ENCODE data around the gene HRAS. TPM values are rescaled to one million over a fixed set of nuclear protein-coding genes. Genes with fewer than 3 reads are reported as not detected.
A peak's percentile ranks its signal among the peaks of the same experiment; 100 is the strongest.

HRAS gene
- total and polyA plus RNA-seq, 10 of the 15 experiments (the other 5 are each of a cell fraction or from before 2014, with no cell fraction given): 2.8 to 72.4 (median 31.7) TPM

- TF ChIP-seq E4F1 (IDR thresholded peaks at IDR 0.05; ENCODE audit: borderline replicate concordance, partially characterized antibody): no peak
- no peak for TF ChIP-seq ZNF207 (IDR thresholded peaks at IDR 0.05; ENCODE audit: borderline replicate concordance)
- no peak for TF ChIP-seq ZNF622 (IDR thresholded peaks at IDR 0.05)
These were observed 35.9 kb downstream of the HRAS start (continued) for GRCh38 chr11:499201-500076.

- ChIA-PET RAD21 (ENCODE audit: unreplicated experiment) (no interaction called here), CTCF (no interaction called here), SMC1A (ENCODE audit: uncharacterized antibody, unreplicated experiment) (no interaction called here), POLR2A (interaction anchor here (0.6 kb wide), 1 partner anchor 157 kb away, joined by 3 read pairs; no protein-coding TSS in a partner anchor)
- no peak overlapping the region for H3K4me2 ChIP-seq (ENCODE audit: control insufficient read depth, insufficient read depth)
- FAIRE-seq (no peak), DNase-seq (ENCODE audit: low read depth, low spot score) (no peak), ATAC-seq (no peak)
- no peaks in the 10 kb centered on the region; the same call in 2 of the 3 replicates for H3K9me3 ChIP-seq (replicated peaks; ENCODE audit: control insufficient read depth, insufficient read depth, low read length)
- peaks cover 12% of the 10 kb centered on the region for H3K4me1 ChIP-seq (ENCODE audit: control insufficient read depth, insufficient read depth, low read length)
- 97% methylated on average over 38 of the region's 39 CpGs for WGBS (ENCODE audit: insufficient coverage, insufficient replicate concordance, low lambda C conversion rate, missing lambda C conversion rate)
- no peak overlapping the region for H2AFZ ChIP-seq (ENCODE audit: control insufficient read depth, low read depth, low read length)
- H3K4me3 ChIP-seq: no peak overlapping the region
- peaks cover 25 to 51% of the 10 kb centered on the region in 2 experiments for H3K36me3 ChIP-seq (ENCODE audit: control insufficient read depth in 2 of 2, insufficient read depth in 2 of 2, low read length in 1 of 2)
- no peaks in the 10 kb centered on the region for H3K27me3 ChIP-seq (replicated peaks in 1 of 2; ENCODE audit: control insufficient read depth in 2 of 2, insufficient read depth in 2 of 2, low read length in 1 of 2)
- peaks cover 6% of the 10 kb centered on the region for H3K79me2 ChIP-seq (ENCODE audit: control insufficient read depth, insufficient read depth, low read length)
- no peak for TF ChIP-seq IRF3 (IDR thresholded peaks at IDR 0.05)
- TF ChIP-seq POLR2A (IDR thresholded peaks at IDR 0.05; ENCODE audit: low read depth, low read length): 0 out of 2 replicates have a peak, but pooled peaks have one; percentile 49
- intact Hi-C loops (cut with micrococcal nuclease; ENCODE audit: unreplicated experiment): no loop called here
- no peak overlapping the region for H3K27ac ChIP-seq (ENCODE audit: control insufficient read depth, insufficient read depth)
- no TSS peak for BruUV-seq (replicated peaks)
- in situ Hi-C loops (cut with MboI): no loop called here
- no peak overlapping the region for H3K9ac ChIP-seq (ENCODE audit: control insufficient read depth, insufficient read depth, low read length)
- H4K20me1 ChIP-seq (ENCODE audit: control insufficient read depth, insufficient read depth): no peaks in the 10 kb centered on the region
These were observed 36.8 kb downstream of the HRAS start for GRCh38 chr11:498297-499181.
